ENCODE data around the gene RAD51B. TPM values are rescaled to one million over a fixed set of nuclear protein-coding genes. Genes with fewer than 3 reads are reported as not detected.

RAD51B gene
- total RNA-seq, 1 experiment from 2014 or later, result 10.8 TPM

GRCh38 chr14:68247676-68248268 lies 428.2 kb downstream of the RAD51B start:
- H3K27ac ChIP-seq (ENCODE audit: low read length), result no peak overlapping the region
- CTCF ChIA-PET, result interaction anchor here (0.6 to 0.7 kb wide), 7 partner anchors 8 to 407 kb away, joined by 3 to 11 read pairs (median 3); no protein-coding TSS in a partner anchor
- BruUV-seq (replicated peaks), result no TSS peak

GRCh38 chr14:68248481-68249255 lies 429.1 kb downstream of the RAD51B start:
- Histone ChIP-seq H3F3A (ENCODE audit: low read length, unreplicated experiment) (no peaks in the 10 kb centered on the region), H3K27me3 (ENCODE audit: low read length) (no peaks in the 10 kb centered on the region), H3K27ac (ENCODE audit: low read length) (peak overlapping the region; percentile 82), H3K9me2 (replicated peaks; ENCODE audit: low read length) (no peaks in the 10 kb centered on the region), H3K79me2 (ENCODE audit: low read length) (no peaks in the 10 kb centered on the region), H3K36me3 (ENCODE audit: low read depth, low read length) (no peaks in the 10 kb centered on the region), H3K4me3 (ENCODE audit: low read length) (no peak overlapping the region), H3K4me2 (ENCODE audit: low read length) (no peak overlapping the region), H2AFZ (ENCODE audit: low read length) (no peak overlapping the region), H3K9ac (ENCODE audit: low read length) (peak overlapping the region; percentile 53; the same call in 1 of the 2 replicates), H4K20me1 (ENCODE audit: low read length) (no peaks in the 10 kb centered on the region), H3K4me1 (ENCODE audit: insufficient read depth, low read length) (peaks cover 65% of the 10 kb centered on the region), H3K9me3 (ENCODE audit: low read length) (no peaks in the 10 kb centered on the region)
- TF ChIP-seq EZH2 (IDR thresholded peaks at IDR 0.05; ENCODE audit: low read length, unreplicated experiment) (no peak), CTCF (conservative IDR thresholded peaks at IDR 0.05; ENCODE audit: low read depth, low read length) (peak; percentile 85), EZH2phosphoT487 (IDR thresholded peaks at IDR 0.05; ENCODE audit: borderline replicate concordance, low read length) (no peak)
- ChIA-PET CTCF (interaction anchor here (0.6 to 4.1 kb wide), 6 partner anchors 48 to 568 kb away, joined by 3 to 21 read pairs (median 5); no protein-coding TSS in a partner anchor), POLR2A (ENCODE audit: unreplicated experiment) (interaction anchor here (0.5 to 1.5 kb wide), 5 partner anchors 117 to 576 kb away, joined by 3 to 9 read pairs (median 4); partner anchors contain the start of gene ZFP36L1)
- no TSS peak for BruUV-seq (replicated peaks)
- DNase-seq (peak; percentile 71), ATAC-seq (0 out of 2 replicates have a peak, but pooled peaks have one; percentile 6)
- intact Hi-C loops (cut with micrococcal nuclease), result loop anchor here (1.0 to 5.0 kb wide), 3 partner anchors 366 to 568 kb away; no protein-coding TSS in a partner anchor

More at GRCh38 chr14:68247676-68248268, 428.2 kb downstream of the RAD51B start:
- Histone ChIP-seq H3K9ac (ENCODE audit: low read length) (peak overlapping the region; percentile 3; the same call in 1 of the 2 replicates), H3K9me3 (ENCODE audit: low read length) (no peaks in the 10 kb centered on the region), H3K4me1 (ENCODE audit: insufficient read depth, low read length) (peaks cover 65% of the 10 kb centered on the region), H3F3A (ENCODE audit: low read length, unreplicated experiment) (no peaks in the 10 kb centered on the region), H3K4me3 (ENCODE audit: low read length) (no peak overlapping the region), H3K4me2 (ENCODE audit: low read length) (no peak overlapping the region), H3K36me3 (ENCODE audit: low read depth, low read length) (no peaks in the 10 kb centered on the region), H3K9me2 (replicated peaks; ENCODE audit: low read length) (no peaks in the 10 kb centered on the region), H2AFZ (ENCODE audit: low read length) (no peak overlapping the region), H4K20me1 (ENCODE audit: low read length) (no peaks in the 10 kb centered on the region), H3K79me2 (ENCODE audit: low read length) (no peaks in the 10 kb centered on the region), H3K27me3 (ENCODE audit: low read length) (no peaks in the 10 kb centered on the region)
- no peak for DNase-seq
- intact Hi-C loops (cut with micrococcal nuclease), result loop anchor here (1.0 to 5.0 kb wide), 5 partner anchors 15 to 569 kb away; no protein-coding TSS in a partner anchor
- ATAC-seq, result no peak
- POLR2A ChIA-PET (ENCODE audit: unreplicated experiment), result interaction anchor here (0.5 to 0.7 kb wide), 2 partner anchors 37 to 545 kb away, joined by 3 to 4 read pairs; partner anchors contain the start of gene ZFP36L1
- TF ChIP-seq EZH2phosphoT487 (IDR thresholded peaks at IDR 0.05; ENCODE audit: borderline replicate concordance, low read length) (no peak), EZH2 (IDR thresholded peaks at IDR 0.05; ENCODE audit: low read length, unreplicated experiment) (no peak), CTCF (conservative IDR thresholded peaks at IDR 0.05; ENCODE audit: low read depth, low read length) (no peak)

All from PC-3 (cell line).